Stomach (tissue), 9 donors: Measurements from ENCODE around the gene RAB12. TPM values are rescaled to one million over a fixed set of nuclear protein-coding genes. Genes with fewer than 3 reads are reported as not detected.

Source experiments
- DNase-seq, 2 donors: peaks; one replicate each; pipeline versions ENCODE4 v3.0.0 to v3.0.0-alpha.2; 2013 to 2019
- H3K27ac ChIP-seq, 5 donors: fragments of 200-600 bp in 4 of 5; sonication (generic) in 4 of 5; one replicate each; pipeline ENCODE4 v1.5.1; 2013 to 2019; ENCODE audit warnings: mild to moderate bottlenecking in 1 of 5, moderate library complexity in 1 of 5
- H3K27me3 ChIP-seq, 3 donors: fragments of 200-600 bp; sonication (generic); one replicate each; pipeline ENCODE4 v1.5.1; 2017 to 2019; ENCODE audit warnings: mixed run types in 1 of 3
- H3K36me3 ChIP-seq, 4 donors: fragments of 200-600 bp; sonication (generic); 1 replicate in 3 of 4; 2 replicates in 1 of 4; pipeline ENCODE4 v1.5.1; 2016 to 2019
- H3K4me1 ChIP-seq, 4 donors: fragments of 200-600 bp; sonication (generic); one replicate each; pipeline ENCODE4 v1.5.1; 2016 to 2019
- H3K4me3 ChIP-seq, 4 donors: fragments of 200-600 bp; sonication (generic) in 3 of 4; one replicate each; pipeline ENCODE4 v1.5.1; 2016 to 2019; ENCODE audit warnings: mild to moderate bottlenecking in 1 of 4
- H3K9me3 ChIP-seq, 4 donors: fragments of 200-600 bp; sonication (generic); one replicate each; pipeline ENCODE4 v1.5.1; 2016 to 2019
- EP300 ChIP-seq: sonication (generic); formaldehyde crosslinking; IDR thresholded peaks from one replicate; pipeline ENCODE4 v1.6.1; 2017; ENCODE audit warnings: antibody characterized with exemption
- POLR2A ChIP-seq, 4 donors: fragments of 450-650 bp; IDR thresholded peaks; one replicate each; pipeline ENCODE4 v1.6.1; 2016; ENCODE audit warnings: antibody characterized with exemption in 4 of 4, control low read depth in 2 of 4, mild to moderate bottlenecking in 1 of 4, moderate library complexity in 1 of 4
- POLR2AphosphoS5 ChIP-seq, 3 donors: sonication (generic); formaldehyde crosslinking; IDR thresholded peaks; one replicate each; pipeline ENCODE4 v1.6.1; 2016; ENCODE audit warnings: antibody characterized with exemption in 3 of 3
- WGBS, 5 donors: extraction: QIAGEN DNeasy Blood & Tissue Kit in 3 of 5; methylation state at CpG; one replicate each; pipeline versions ENCODE4 v1.1.5 to v1.1.7; 2013 to 2018; 5-methylcytosine and 5-hydroxymethylcytosine counted together
- intact Hi-C: fragments of 100-400 bp; cut with DNase I; formaldehyde crosslinking; loops from one replicate; pipeline ENCODE4 v1.15.1; 2023; ENCODE audit warnings: low total_unique reads
- polyA plus RNA-seq, 3 donors: library from polyadenylated mRNA; stranded (reverse); fragments of 200-250 nt; gene quantifications; one replicate each; pipeline ENCODE4 v1.2.3, GENCODE V29; 2013
- total RNA-seq, 5 donors: library from RNA; depleted of rRNA; stranded (reverse); fragments of >200 nt; gene quantifications; one replicate each; pipeline versions ENCODE4 v1.1.0 to v1.2.3, GENCODE V29; 2014 to 2016
- TF ChIP-seq, protein P1 (sequence below), 7 experiments: fragments of 450-650 bp in 4 of 7; fragments of 200-600 bp in 3 of 7; sonication (generic) in 3 of 7; IDR thresholded peaks; one replicate each; pipeline ENCODE4 v1.5.1; 2016 to 2019; ENCODE audit warnings: antibody characterized with exemption in 7 of 7, control low read depth in 2 of 7, mild to moderate bottlenecking in 1 of 7
- donor health status: healthy with polysubstance abuse.
- donor health status: Bipolar disorder and iron deficiency.
- donor health status: healthy.

RAB12 gene
- total and polyA plus RNA-seq, 8 donors, result 10.7 to 88.5 (median 21.7) TPM

DNA sequence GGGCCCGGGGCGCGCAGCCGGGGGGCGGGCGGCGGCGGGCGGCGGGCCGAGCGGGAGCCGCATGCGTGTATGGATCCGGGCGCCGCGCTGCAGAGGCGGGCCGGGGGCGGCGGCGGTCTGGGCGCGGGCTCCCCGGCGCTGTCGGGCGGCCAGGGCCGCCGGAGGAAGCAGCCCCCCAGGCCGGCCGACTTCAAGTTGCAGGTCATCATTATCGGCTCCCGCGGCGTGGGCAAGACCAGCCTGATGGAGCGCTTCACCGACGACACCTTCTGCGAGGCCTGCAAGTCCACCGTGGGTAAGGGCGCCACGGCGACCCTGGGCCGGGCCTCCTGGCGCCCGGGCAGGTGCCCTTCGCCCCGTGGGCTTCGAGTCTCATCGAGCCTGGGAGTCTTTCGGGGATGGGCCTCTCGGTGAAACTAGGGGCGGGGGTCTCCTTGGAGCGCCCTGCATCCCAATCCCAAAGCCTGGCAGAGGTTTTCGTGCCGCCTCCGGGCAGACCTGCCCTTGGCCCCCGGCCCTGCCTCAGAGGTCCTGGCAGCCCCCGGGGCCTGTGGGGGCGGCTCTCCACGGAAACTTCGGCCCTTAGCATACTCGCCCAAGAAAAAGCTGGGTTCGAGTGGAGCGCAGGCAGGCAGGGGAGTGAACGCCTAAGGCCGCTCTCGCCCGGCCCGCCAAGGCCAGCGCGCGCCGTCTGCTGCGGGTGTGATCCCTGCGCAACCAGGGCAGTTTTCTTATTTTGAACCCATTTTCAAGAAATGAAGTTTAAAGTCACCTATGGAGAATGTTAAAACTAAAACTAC lies 622 bp downstream of the RAB12 start:
- peak overlapping the region; percentile 87 to 97 (median 94) for H3K4me3 ChIP-seq
- 0% methylated on average over 34 to 77 of the region's 78 CpGs for WGBS, 5 donors
- intact Hi-C loops, result no loop called here
- H3K4me1 ChIP-seq, result peaks cover 30 to 63% (median 51%) of the 10 kb centered on the region in 4 donors
- no peaks in the 10 kb centered on the region for H3K27me3 ChIP-seq
- H3K9me3 ChIP-seq, result no peaks in the 10 kb centered on the region
- TF ChIP-seq, protein P1, sequence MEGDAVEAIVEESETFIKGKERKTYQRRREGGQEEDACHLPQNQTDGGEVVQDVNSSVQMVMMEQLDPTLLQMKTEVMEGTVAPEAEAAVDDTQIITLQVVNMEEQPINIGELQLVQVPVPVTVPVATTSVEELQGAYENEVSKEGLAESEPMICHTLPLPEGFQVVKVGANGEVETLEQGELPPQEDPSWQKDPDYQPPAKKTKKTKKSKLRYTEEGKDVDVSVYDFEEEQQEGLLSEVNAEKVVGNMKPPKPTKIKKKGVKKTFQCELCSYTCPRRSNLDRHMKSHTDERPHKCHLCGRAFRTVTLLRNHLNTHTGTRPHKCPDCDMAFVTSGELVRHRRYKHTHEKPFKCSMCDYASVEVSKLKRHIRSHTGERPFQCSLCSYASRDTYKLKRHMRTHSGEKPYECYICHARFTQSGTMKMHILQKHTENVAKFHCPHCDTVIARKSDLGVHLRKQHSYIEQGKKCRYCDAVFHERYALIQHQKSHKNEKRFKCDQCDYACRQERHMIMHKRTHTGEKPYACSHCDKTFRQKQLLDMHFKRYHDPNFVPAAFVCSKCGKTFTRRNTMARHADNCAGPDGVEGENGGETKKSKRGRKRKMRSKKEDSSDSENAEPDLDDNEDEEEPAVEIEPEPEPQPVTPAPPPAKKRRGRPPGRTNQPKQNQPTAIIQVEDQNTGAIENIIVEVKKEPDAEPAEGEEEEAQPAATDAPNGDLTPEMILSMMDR (IDR thresholded peaks at IDR 0.05), result no peak
- TF ChIP-seq POLR2AphosphoS5 (IDR thresholded peaks at IDR 0.05) (no peak), POLR2A (IDR thresholded peaks at IDR 0.05) (no peak), EP300 (no peak)
- peak overlapping the region; percentile 28 to 86 (median 73) for H3K27ac ChIP-seq
- DNase-seq, result peak in 1 of 2 donors; percentile 58
- H3K36me3 ChIP-seq, result no peaks in the 10 kb centered on the region

DNA sequence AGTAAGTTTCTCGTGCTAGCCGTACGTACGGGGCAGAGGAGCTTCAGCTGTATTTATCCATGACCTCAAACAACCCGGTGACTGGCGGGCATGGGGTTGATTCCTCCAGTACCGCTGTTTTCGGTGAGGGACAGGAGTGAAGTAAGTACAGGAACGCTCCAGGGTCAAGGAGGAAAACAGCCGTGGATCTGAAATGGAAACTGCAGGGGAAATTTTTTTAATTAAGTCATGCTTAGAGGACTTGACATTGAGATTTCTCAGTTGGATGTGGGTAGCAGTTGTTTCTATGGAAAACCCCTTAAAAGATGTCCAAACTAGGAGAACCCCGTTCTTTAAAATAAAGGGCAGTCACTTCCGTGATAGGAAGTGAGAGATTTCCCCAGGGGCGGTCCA lies 1.2 kb downstream of the RAB12 start:
- H3K9me3 ChIP-seq, result no peaks in the 10 kb centered on the region
- H3K27me3 ChIP-seq, result no peaks in the 10 kb centered on the region
- no peaks in the 10 kb centered on the region for H3K36me3 ChIP-seq
- peaks cover 36 to 69% (median 57%) of the 10 kb centered on the region in 4 donors for H3K4me1 ChIP-seq
- WGBS, 5 donors, result 3 to 9% (median 7%) methylated on average over 13 of the region's 13 CpGs
- intact Hi-C loops, result no loop called here
- peak in 1 of 2 donors; percentile 43 for DNase-seq
- TF ChIP-seq POLR2A (IDR thresholded peaks at IDR 0.05), result no peak
- TF ChIP-seq, protein P1 (IDR thresholded peaks at IDR 0.05), result no peak
- TF ChIP-seq EP300, result no peak
- TF ChIP-seq POLR2AphosphoS5 (IDR thresholded peaks at IDR 0.05), result no peak
- peak overlapping the region; percentile 87 to 97 (median 94) for H3K4me3 ChIP-seq
- peak overlapping the region in 4 of 5 donors; percentile 65 to 86 (median 76) for H3K27ac ChIP-seq

DNA sequence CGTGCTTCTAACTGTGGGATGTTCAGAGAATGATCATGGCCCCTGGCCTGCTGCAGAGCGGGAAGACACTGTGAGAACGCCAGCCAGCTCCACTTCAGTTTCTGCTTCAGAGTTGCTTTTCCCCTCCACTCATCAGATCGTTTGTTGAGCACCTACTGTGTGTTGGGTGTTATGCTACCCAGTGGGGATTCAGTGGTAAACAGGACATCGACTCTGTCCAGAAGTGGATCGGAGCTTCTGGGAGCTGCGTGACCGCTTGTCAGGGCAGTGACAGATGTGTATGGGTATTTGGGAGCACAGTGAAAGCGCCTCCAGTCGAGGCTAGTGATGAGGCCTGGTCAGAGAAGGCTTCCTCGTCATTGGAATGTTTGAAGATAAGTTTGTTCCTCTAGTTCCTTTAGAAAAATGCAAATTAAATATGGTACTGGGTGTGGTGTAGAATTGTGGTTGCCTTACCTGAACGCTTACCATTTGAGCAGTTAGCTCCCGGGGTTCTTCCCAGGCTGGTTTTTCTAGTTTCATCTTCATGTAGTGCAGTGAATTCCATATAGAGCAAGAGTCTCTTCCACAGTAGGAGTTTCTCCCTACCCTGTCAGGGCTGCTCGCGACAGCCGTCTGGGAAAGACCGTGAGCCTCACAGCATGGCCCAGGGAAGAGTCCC lies 2.8 kb downstream of the RAB12 start:
- no peaks in the 10 kb centered on the region for H3K27me3 ChIP-seq
- no peak overlapping the region for H3K27ac ChIP-seq
- 81 to 85% (median 83%) methylated on average over 17 of the region's 17 CpGs for WGBS, 5 donors
- no peaks in the 10 kb centered on the region for H3K36me3 ChIP-seq
- intact Hi-C loops, result no loop called here
- TF ChIP-seq, protein P1 (IDR thresholded peaks at IDR 0.05), result no peak
- TF ChIP-seq POLR2AphosphoS5 (IDR thresholded peaks at IDR 0.05) (no peak), EP300 (no peak), POLR2A (IDR thresholded peaks at IDR 0.05) (no peak)
- H3K4me1 ChIP-seq, result peaks cover 44 to 84% (median 67%) of the 10 kb centered on the region in 4 donors
- no peak overlapping the region for H3K4me3 ChIP-seq
- peak in 1 of 2 donors; percentile 35 for DNase-seq
- no peaks in the 10 kb centered on the region for H3K9me3 ChIP-seq

DNA sequence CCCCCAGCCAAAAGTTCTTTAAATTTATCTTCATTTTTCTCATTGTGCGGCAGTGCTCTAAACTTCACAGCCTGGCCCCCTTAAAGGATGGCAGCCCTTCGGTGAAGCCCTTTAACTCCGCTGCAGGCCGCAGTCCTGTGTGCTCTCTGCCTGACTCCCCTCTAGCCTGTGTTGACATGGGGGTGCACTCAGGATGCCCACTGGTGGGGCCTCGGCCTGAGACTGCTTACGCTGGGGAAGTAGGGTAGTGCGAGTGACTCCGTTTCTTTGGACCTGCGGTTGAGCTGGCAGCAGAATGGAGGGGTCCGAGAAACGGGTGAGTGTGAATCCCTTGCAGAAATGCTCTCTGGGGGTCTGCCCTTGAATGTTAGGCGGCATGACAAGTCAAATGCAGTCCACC lies 5.6 kb downstream of the RAB12 start:
- no peak for DNase-seq
- 91 to 93% (median 92%) methylated on average over 8 to 12 of the region's 12 CpGs for WGBS, 5 donors
- H3K4me3 ChIP-seq, result no peak overlapping the region
- peaks cover 0 to 4% (median 0%) of the 10 kb centered on the region in 4 donors for H3K36me3 ChIP-seq
- H3K27me3 ChIP-seq, result no peaks in the 10 kb centered on the region
- peak overlapping the region in 3 of 5 donors; percentile 53 to 56 (median 54) for H3K27ac ChIP-seq
- H3K4me1 ChIP-seq, result peaks cover 39 to 87% (median 63%) of the 10 kb centered on the region in 4 donors
- no peak for TF ChIP-seq EP300
- no peak for TF ChIP-seq POLR2AphosphoS5 (IDR thresholded peaks at IDR 0.05)
- TF ChIP-seq, protein P1 (IDR thresholded peaks at IDR 0.05), result no peak
- no peak for TF ChIP-seq POLR2A (IDR thresholded peaks at IDR 0.05)
- intact Hi-C loops, result no loop called here
- no peaks in the 10 kb centered on the region for H3K9me3 ChIP-seq
